HG03342 (cell line): ENCODE results near the gene RASSF1.

Source experiments
- ATAC-seq: cut with Tn5 transposase; IDR thresholded peaks from one replicate; pipeline ENCODE4 v1.9.1; 2021; ENCODE audit warnings: mild to moderate bottlenecking, moderate library complexity; ENCODE audit not compliant: unreplicated experiment

The RASSF1 gene

GRCh38 chr3:50340448-50341329, at the start of gene RASSF1:
Gene RASSF1 (minus strand): TSS chr3:50340836. CDS start chr3:50340805, 31 bp downstream.
- ATAC-seq, result no peak

DNA sequence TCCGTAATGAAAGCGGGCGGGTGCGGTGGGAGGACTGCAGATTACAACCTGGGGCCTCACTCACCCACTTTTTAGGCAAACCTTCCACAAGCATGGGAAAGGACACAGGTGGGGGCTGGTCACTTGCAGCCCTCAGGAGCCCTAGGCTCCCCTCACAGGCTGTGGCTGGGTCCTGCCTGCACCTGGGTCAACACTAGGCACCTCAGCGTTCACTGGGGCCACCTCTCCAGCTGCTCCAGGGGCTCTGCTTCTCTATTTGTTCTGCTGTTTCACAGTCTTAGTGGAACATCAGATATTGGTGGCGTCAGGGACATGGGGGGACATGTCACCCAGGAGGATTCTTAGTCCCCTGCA, 48.8 kb upstream of the RASSF1 start:
- ATAC-seq, result no peak

DNA sequence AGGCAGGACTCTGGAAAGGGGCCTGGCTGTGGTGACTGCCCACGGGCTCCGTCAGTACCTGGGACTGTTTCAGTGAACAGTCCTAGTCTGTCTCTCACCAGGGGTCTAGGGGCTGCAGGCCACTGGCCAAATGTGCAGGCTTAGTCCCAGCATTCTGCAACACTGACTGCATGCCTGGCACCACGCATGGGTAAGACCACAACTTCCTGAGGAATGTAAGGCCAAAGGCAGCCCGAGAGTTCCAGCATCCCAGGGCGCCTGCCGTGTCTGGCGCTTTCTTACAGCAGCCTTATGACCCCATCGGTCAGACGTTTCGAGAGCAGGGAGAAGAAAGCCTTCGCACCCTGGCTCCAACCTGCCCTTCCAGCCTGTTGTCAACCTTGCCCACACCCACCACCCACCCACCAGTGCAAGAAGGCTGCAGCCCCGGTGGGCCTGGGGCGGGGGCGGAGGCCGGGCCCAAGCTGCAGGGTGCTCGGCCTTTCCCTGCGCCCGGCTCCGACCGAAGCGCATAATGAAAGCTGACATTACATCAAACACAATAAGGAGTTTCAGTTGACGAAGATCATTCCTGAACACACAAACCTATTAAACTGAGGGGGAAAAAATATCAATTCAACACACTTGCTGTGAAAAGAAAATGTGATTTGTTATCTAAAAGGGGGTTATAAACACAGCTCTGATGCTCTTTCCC, 48.2 kb upstream of the RASSF1 start:
- ATAC-seq, result no peak

GRCh38 chr3:50388016-50388719, 47.5 kb upstream of the RASSF1 start:
- no peak for ATAC-seq

GRCh38 chr3:50385754-50386153, 45.1 kb upstream of the RASSF1 start:
- no peak for ATAC-seq

GRCh38 chr3:50383750-50384149, 43.1 kb upstream of the RASSF1 start:
- no peak for ATAC-seq

- no peak for ATAC-seq
Measured at GRCh38 chr3:50382722-50383121, 42.1 kb upstream of the RASSF1 start.

GRCh38 chr3:50381383-50381782, 40.7 kb upstream of the RASSF1 start:
- no peak for ATAC-seq

- ATAC-seq, result no peak
Measured at GRCh38 chr3:50380405-50381085, 39.9 kb upstream of the RASSF1 start.

GRCh38 chr3:50378757-50379156, 38.1 kb upstream of the RASSF1 start:
- ATAC-seq, result no peak

DNA sequence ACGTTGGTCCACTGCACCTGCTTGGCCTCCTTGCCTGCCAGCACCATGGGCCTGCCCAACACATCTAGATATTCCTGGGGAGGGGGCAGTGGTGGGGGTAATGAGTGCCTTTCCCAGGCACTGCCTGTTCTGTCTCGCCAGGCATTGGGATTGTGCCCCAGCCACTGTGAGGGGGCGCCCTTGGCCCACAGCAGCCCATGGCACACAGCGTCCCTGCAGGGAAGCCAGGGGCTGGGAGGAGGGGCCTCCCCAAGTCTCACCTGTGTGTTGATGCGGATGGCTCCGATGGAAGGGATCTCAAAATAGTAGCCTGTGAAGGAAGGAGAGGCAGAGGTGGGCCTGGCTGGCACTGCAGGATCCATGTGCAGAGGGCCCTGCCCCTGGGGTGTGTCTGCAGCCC, 37.4 kb upstream of the RASSF1 start:
- ATAC-seq, result no peak

- no peak for ATAC-seq
Measured at GRCh38 chr3:50375258-50375931, 34.8 kb upstream of the RASSF1 start.

- no peak for ATAC-seq
Measured at GRCh38 chr3:50374363-50375257, 34.0 kb upstream of the RASSF1 start.

DNA sequence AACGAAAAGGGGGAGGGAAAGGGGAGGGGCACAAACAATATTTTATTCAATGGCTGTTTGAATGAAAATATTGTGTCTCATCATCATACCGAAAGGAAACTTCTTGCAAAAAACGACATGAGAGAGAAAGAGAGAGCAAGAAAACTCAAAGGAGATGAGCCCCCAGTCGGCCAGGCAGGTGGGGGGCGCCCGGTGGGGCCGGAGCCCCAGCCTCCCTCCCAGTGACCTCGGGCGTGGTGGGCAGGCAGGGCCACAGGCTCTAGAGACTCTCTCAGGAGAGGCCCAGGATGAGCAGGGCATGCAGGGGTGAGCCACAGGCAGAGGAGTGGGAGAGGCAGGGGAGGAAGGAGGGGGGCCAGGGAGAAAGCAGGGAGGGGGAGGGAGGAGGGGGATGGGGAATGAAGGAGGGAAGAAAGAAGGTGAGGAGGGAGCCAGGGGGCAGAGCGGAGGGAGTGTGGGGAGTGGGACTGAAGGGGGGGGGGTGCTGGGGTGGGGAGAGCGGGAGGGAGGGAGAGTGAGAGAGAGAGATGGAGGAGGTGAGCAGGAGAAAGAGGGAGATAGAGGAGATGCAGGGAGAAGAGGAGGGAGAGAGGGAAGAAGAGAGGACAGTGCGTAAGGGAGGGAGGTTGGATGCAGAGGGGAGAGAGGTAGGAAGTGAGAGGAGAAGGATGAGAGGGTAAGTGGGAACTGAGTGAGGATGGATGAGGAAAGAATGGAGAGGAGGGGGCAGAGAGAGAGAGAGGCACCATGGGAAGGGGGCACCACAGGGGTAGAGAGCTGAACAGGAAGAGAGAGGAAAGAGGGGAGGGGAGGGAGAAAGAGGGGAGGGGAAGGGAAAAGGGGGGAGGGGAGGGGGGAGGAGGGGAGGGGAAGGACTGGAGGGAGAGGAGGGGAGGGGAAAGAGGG, 32.8 kb upstream of the RASSF1 start:
- ATAC-seq, result no peak

GRCh38 chr3:50372349-50372748, 31.7 kb upstream of the RASSF1 start:
- no peak for ATAC-seq

GRCh38 chr3:50371133-50371685, 30.6 kb upstream of the RASSF1 start:
- no peak for ATAC-seq

DNA sequence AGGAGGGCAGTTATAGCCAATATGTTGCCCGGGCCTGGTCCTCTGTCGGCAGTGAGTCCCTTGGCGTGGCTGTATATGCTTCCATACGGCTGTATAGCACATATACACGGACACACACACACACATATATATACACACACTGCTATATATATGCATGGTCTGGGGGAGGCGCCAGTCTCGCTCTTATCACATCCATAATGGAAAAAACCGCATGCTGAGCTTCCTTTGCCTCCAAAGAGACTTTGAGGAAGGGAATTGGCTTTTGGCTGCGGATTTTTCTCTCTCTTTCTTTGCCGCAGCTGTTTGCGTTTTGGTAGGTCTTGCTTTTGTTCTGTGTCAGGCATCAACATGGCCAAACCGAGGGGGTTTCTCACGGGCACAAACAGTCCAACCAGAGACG, 30.0 kb upstream of the RASSF1 start:
- no peak for ATAC-seq

- no peak for ATAC-seq
Measured at GRCh38 chr3:50369012-50369670, 28.5 kb upstream of the RASSF1 start.
